IMR-90 (cell line): ENCODE results near the gene GNAT1. TPM values are rescaled to one million over a fixed set of nuclear protein-coding genes. Genes with fewer than 3 reads are reported as not detected.

Experiments
- ATAC-seq: fragments of 200-7000 bp; cut with Tn5 transposase; 2 replicates; pipeline ENCODE4 v1.9.1; 2020; ENCODE audit warnings: low read depth, mild to moderate bottlenecking, moderate library complexity
- BruUV-seq: library from RNA; stranded (reverse); fragments of 400-500 nt; replicated peaks from 2 replicates; lab custom pipeline; 2021; lab: Mats Ljungman, UMichigan
- CTCF ChIA-PET: fragments of 300-600 bp; formaldehyde crosslinking; extraction: SDS; loops from one replicate; lab custom pipeline; 2021; ENCODE audit warnings: antibody characterized with exemption; lab: Yijun Ruan, JAX
- POLR2A ChIA-PET: fragments of 300-600 bp; sonication (Branson Sonifier 250); formaldehyde crosslinking; loops from one replicate; lab custom pipeline; 2022; ENCODE audit warnings: antibody characterized with exemption; ENCODE audit not compliant: unreplicated experiment; lab: Charles Lee
- DNase-seq: peaks from one replicate; pipeline ENCODE4 v3.0.0; 2013
- H2AFZ ChIP-seq: replicated peaks from 2 replicates; pipeline ENCODE3; 2013; ENCODE audit warnings: low read length, mild to moderate bottlenecking; ENCODE audit not compliant: poor library complexity
- H2AK5ac ChIP-seq: 2 replicates; pipeline ENCODE4 v1.6.1; 2013; ENCODE audit warnings: low read depth, low read length, inconsistent platforms
- H2AK9ac ChIP-seq: replicated peaks from 2 replicates; pipeline ENCODE3; 2013; ENCODE audit warnings: mild to moderate bottlenecking, low read depth, low read length, moderate library complexity; ENCODE audit not compliant: poor library complexity
- H2BK120ac ChIP-seq: 2 replicates; pipeline ENCODE4 v1.6.1; 2013; ENCODE audit warnings: low read depth, low read length, inconsistent platforms
- H2BK15ac ChIP-seq: 3 replicates; pipeline ENCODE4 v1.6.1; 2013; ENCODE audit warnings: low read depth, low read length, inconsistent platforms
- H2BK20ac ChIP-seq: 2 replicates; pipeline ENCODE4 v1.6.1; 2013; ENCODE audit warnings: low read depth, mild to moderate bottlenecking, inconsistent platforms, low read length, moderate library complexity
- H2BK5ac ChIP-seq: 2 replicates; pipeline ENCODE4 v1.6.1; 2013; ENCODE audit warnings: mild to moderate bottlenecking, low read depth, low read length, inconsistent platforms; ENCODE audit not compliant: poor library complexity, severe bottlenecking
- H3K14ac ChIP-seq: replicated peaks from 2 replicates; pipeline ENCODE4 v1.6.1; 2013; ENCODE audit warnings: low read depth, low read length, inconsistent platforms
- H3K18ac ChIP-seq: 2 replicates; pipeline ENCODE4 v1.6.1; 2013; ENCODE audit warnings: low read depth, low read length, control low read depth
- H3K23ac ChIP-seq: 2 replicates; pipeline ENCODE4 v1.6.1; 2013; ENCODE audit warnings: low read depth, low read length, inconsistent platforms
- H3K27ac ChIP-seq: 2 replicates; pipeline ENCODE4 v1.5.1; 2013; ENCODE audit warnings: mild to moderate bottlenecking, control low read depth, low read length; ENCODE audit not compliant: insufficient read depth
- H3K27me3 ChIP-seq: 2 replicates; pipeline ENCODE4 v1.6.1; 2013; ENCODE audit warnings: low read length; ENCODE audit not compliant: control insufficient read depth, insufficient read depth
- H3K36me3 ChIP-seq: 2 replicates; pipeline ENCODE4 v1.6.1; 2013; ENCODE audit warnings: low read length, mixed read lengths; ENCODE audit not compliant: control insufficient read depth, insufficient read depth
- H3K4ac ChIP-seq: 2 replicates; pipeline ENCODE4 v1.6.1; 2013; ENCODE audit warnings: low read depth, low read length, inconsistent platforms
- H3K4me1 ChIP-seq: 2 replicates; pipeline ENCODE4 v1.6.1; 2013; ENCODE audit warnings: low read length, mixed read lengths; ENCODE audit not compliant: control insufficient read depth, insufficient read depth
- H3K4me2 ChIP-seq: 2 replicates; pipeline ENCODE4 v1.6.1; 2013; ENCODE audit warnings: low read depth, mild to moderate bottlenecking, control low read depth, low read length, moderate library complexity
- H3K4me3 ChIP-seq: 2 replicates; pipeline ENCODE4 v1.5.1; 2013; ENCODE audit warnings: low read depth, mild to moderate bottlenecking, control low read depth, low read length, moderate library complexity; ENCODE audit not compliant: insufficient read depth
- H3K56ac ChIP-seq: 2 replicates; pipeline ENCODE4 v1.6.1; 2013; ENCODE audit warnings: low read length, inconsistent platforms; ENCODE audit not compliant: insufficient read depth; ENCODE audit errors: extremely low read depth
- H3K79me1 ChIP-seq, 2 experiments: 2 replicates each; pipeline ENCODE4 v1.6.1; 2013; ENCODE audit warnings: low read length in 2 of 2, inconsistent platforms in 1 of 2, low read depth in 1 of 2
- H3K9ac ChIP-seq: 2 replicates; pipeline ENCODE4 v1.6.1; 2013; ENCODE audit warnings: low read depth, low read length, control low read depth
- H3K9me1 ChIP-seq: 2 replicates; pipeline ENCODE4 v1.6.1; 2013; ENCODE audit warnings: low read length, inconsistent platforms; ENCODE audit not compliant: insufficient read depth
- H3K9me3 ChIP-seq: 2 replicates; pipeline ENCODE4 v1.6.1; 2013; ENCODE audit warnings: low read length; ENCODE audit not compliant: control insufficient read depth, insufficient read depth
- H4K20me1 ChIP-seq: 2 replicates; pipeline ENCODE4 v1.6.1; 2013; ENCODE audit warnings: low read length, inconsistent platforms; ENCODE audit not compliant: insufficient read depth
- H4K5ac ChIP-seq: 2 replicates; pipeline ENCODE4 v1.6.1; 2013; ENCODE audit warnings: mild to moderate bottlenecking, low read depth, low read length, control low read depth
- H4K8ac ChIP-seq, 2 experiments: 2 replicates each; pipeline ENCODE4 v1.6.1; 2013; ENCODE audit warnings: low read depth in 2 of 2, low read length in 2 of 2, control low read depth in 1 of 2, inconsistent platforms in 1 of 2
- H4K91ac ChIP-seq: 2 replicates; pipeline ENCODE4 v1.6.1; 2013; ENCODE audit warnings: low read depth, low read length, inconsistent platforms; ENCODE audit not compliant: insufficient read depth
- BHLHE40 ChIP-seq: fragments of 150-350 bp; IDR thresholded peaks from 2 replicates; pipeline ENCODE4 v1.6.1; 2016; ENCODE audit warnings: mild to moderate bottlenecking, low read depth, low read length
- CEBPB ChIP-seq: IDR thresholded peaks from 2 replicates; pipeline ENCODE4 v1.6.1; 2012; ENCODE audit warnings: low read depth, low read length, improper control_type of control experiment
- FOS ChIP-seq: fragments of 150-350 bp; IDR thresholded peaks from 2 replicates; pipeline ENCODE4 v1.6.1; 2016; ENCODE audit warnings: low read depth, low read length
- MAZ ChIP-seq: IDR thresholded peaks from 2 replicates; pipeline ENCODE4 v1.6.1; 2012; ENCODE audit warnings: low read depth, mild to moderate bottlenecking, low read length, improper control_type of control experiment, moderate library complexity, borderline replicate concordance
- MXI1 ChIP-seq: IDR thresholded peaks from 2 replicates; pipeline ENCODE4 v1.6.1; 2012; ENCODE audit warnings: low read depth, mild to moderate bottlenecking, low read length, moderate library complexity, borderline replicate concordance
- NFE2L2 ChIP-seq: fragments of 150-350 bp; IDR thresholded peaks from 2 replicates; pipeline ENCODE4 v1.6.1; 2016; ENCODE audit warnings: low read depth, mild to moderate bottlenecking, low read length
- POLR2A ChIP-seq: IDR thresholded peaks from 2 replicates; pipeline ENCODE4 v1.6.1; 2012; ENCODE audit warnings: mild to moderate bottlenecking, low read depth, low read length
- RAD21 ChIP-seq: IDR thresholded peaks from 2 replicates; pipeline ENCODE4 v1.6.1; 2012; ENCODE audit warnings: low read length, improper control_type of control experiment
- RCOR1 ChIP-seq: IDR thresholded peaks from 2 replicates; pipeline ENCODE4 v1.6.1; 2012; ENCODE audit warnings: mild to moderate bottlenecking, low read length, improper control_type of control experiment; ENCODE audit not compliant: insufficient replicate concordance
- RFX5 ChIP-seq: IDR thresholded peaks from 2 replicates; pipeline ENCODE4 v1.8.0; 2012; ENCODE audit warnings: low read depth, mild to moderate bottlenecking, low read length, moderate library complexity
- SMC3 ChIP-seq: fragments of 150-350 bp; IDR thresholded peaks from 2 replicates; pipeline ENCODE4 v1.6.1; 2016; ENCODE audit warnings: low read depth, mild to moderate bottlenecking, antibody characterized with exemption, low read length, moderate library complexity
- WGBS, 2 experiments: methylation state at CpG; one replicate each; pipeline versions ENCODE4 v1.1.5 to v1.1.7; 2013; ENCODE audit warnings: missing lambda C conversion rate in 2 of 2; ENCODE audit not compliant: insufficient read length in 1 of 2; ENCODE audit errors: extremely low coverage in 2 of 2; 5-methylcytosine and 5-hydroxymethylcytosine counted together
- dilution Hi-C: fragments of 300-500 bp; cut with HindIII; formaldehyde crosslinking; loops from one replicate; pipeline ENCODE4 v1.14.3; 2018; ENCODE audit warnings: low sequenced_read_pairs; ENCODE audit not compliant: unreplicated experiment
- in situ Hi-C: fragments of 300-500 bp; cut with MboI; formaldehyde crosslinking; loops from 3 replicates; pipeline ENCODE4 v1.14.3; 2019; ENCODE audit warnings: low sequenced_read_pairs, inconsistent platforms, mixed read lengths
- intact Hi-C: fragments of 100-400 bp; cut with micrococcal nuclease; formaldehyde crosslinking; loops from 2 replicates; pipeline ENCODE4 v1.10.0; 2022
- polyA plus RNA-seq, 3 experiments: library from polyadenylated mRNA; depleted of rRNA; stranded (reverse); fragments of >200 nt; gene quantifications; 2 replicates each; pipeline ENCODE4 v1.2.3, GENCODE V29; 2012; ENCODE audit warnings: low replicate concordance in 1 of 3
- total RNA-seq: library from RNA; depleted of rRNA; stranded (reverse); fragments of >200 nt; gene quantifications from 2 replicates; pipeline ENCODE4 v1.2.3, GENCODE V29; 2012
- TF ChIP-seq, protein P1 (sequence below): fragments of 150-350 bp; IDR thresholded peaks from 2 replicates; pipeline ENCODE4 v1.6.1; 2017; ENCODE audit warnings: mild to moderate bottlenecking, antibody characterized with exemption, low read length, low read depth
- TF ChIP-seq, protein P2 (sequence below): fragments of 150-350 bp; IDR thresholded peaks from 2 replicates; pipeline ENCODE4 v1.6.1; 2016; ENCODE audit warnings: low read depth, mild to moderate bottlenecking, low read length, moderate library complexity, borderline replicate concordance
- TF ChIP-seq, protein P3 (sequence below): conservative IDR thresholded peaks from 2 replicates; pipeline ENCODE4 v1.5.1; 2012; ENCODE audit warnings: mild to moderate bottlenecking, low read depth, low read length, improper control_type of control experiment

The GNAT1 gene
- total and polyA plus RNA-seq, 2 of the 4 experiments (the other 2 are of a cell fraction): not detected

DNA sequence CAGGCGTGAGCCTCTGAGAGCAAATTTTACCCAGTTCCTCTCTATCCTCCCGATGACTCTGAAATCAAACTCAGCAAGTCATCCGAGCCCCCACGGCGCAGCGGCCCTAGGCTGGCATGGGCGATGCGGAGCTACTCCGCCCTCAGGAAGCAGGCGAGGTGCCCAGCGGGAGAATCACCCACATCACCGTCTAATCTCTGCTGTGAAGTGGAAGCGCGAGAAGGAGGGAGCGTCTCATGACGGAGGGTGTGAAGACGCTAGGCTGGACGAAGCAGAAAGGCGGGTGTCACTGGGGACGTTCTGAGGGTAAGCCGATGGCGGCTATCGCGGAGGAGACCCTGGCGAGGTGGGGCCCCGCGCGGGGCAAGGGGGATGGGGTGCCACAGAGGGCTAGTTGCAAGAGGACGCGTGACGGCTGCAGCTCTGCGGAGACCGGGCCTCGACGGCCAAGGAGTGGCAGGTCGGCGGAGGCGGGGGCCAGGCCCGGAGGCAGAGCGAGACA is 35.5 kb downstream of the GNAT1 start:
- peak overlapping the region; percentile 27 for H4K5ac ChIP-seq
- ChIA-PET CTCF (interaction anchor here (0.5 to 2.7 kb wide), 12 partner anchors 8 to 53 kb away, joined by 3 to 22 read pairs (median 5); no protein-coding TSS in a partner anchor), POLR2A (no interaction called here)
- H2AK5ac ChIP-seq: peak overlapping the region; percentile 71; the same call in 1 of the 2 replicates
- no peaks in the 10 kb centered on the region for H4K20me1 ChIP-seq
- peaks cover 0 to 10% of the 10 kb centered on the region in 2 experiments; a peak in 2 of 4 replicates for H3K79me1 ChIP-seq
- dilution Hi-C loops (no loop called here), intact Hi-C loops (loop anchor here (1.0 to 5.0 kb wide), 7 partner anchors 19 to 315 kb away; no protein-coding TSS in a partner anchor), in situ Hi-C loops (loop anchor here (5.0 kb wide), 2 partner anchors 35 to 45 kb away; partner anchors contain the start of gene GNAT1)
- H4K91ac ChIP-seq: peak overlapping the region; percentile 62; the same call in 1 of the 2 replicates
- H3K36me3 ChIP-seq: no peaks in the 10 kb centered on the region
- H3K4me1 ChIP-seq: peaks cover 7% of the 10 kb centered on the region
- WGBS, 2 experiments: 1% methylated on average over 22 of the region's 40 CpGs; no CpG with 5 or more reads in 1 of the 2 experiments
- peak overlapping the region; percentile 70 for H3K4ac ChIP-seq
- no peaks in the 10 kb centered on the region for H3K9me3 ChIP-seq
- H3K9ac ChIP-seq: peak overlapping the region; percentile 58
- no peak overlapping the region for H2BK15ac ChIP-seq
- H4K8ac ChIP-seq: peak overlapping the region; percentile 85 to 98
- no peak overlapping the region for H3K18ac ChIP-seq
- BruUV-seq: no TSS peak
- H3K23ac ChIP-seq: peak overlapping the region; percentile 53; the same call in 1 of the 2 replicates
- H3K14ac ChIP-seq: no peak overlapping the region; the same call in 1 of the 2 replicates
- H3K9me1 ChIP-seq: peaks cover 9% of the 10 kb centered on the region; the same call in 1 of the 2 replicates
- ATAC-seq (peak; percentile 32), DNase-seq (no peak)
- peak overlapping the region; percentile 89 for H2AK9ac ChIP-seq
- peak overlapping the region; percentile 89 for H2AFZ ChIP-seq
- H3K4me3 ChIP-seq: peak overlapping the region; percentile 42
- H3K27ac ChIP-seq: peak overlapping the region; percentile 54
- H2BK5ac ChIP-seq: no peak overlapping the region
- H3K4me2 ChIP-seq: peak overlapping the region; percentile 63
- H2BK120ac ChIP-seq: peak overlapping the region; percentile 24; the same call in 1 of the 2 replicates
- no peak for TF ChIP-seq BHLHE40
- TF ChIP-seq RFX5: no peak
- TF ChIP-seq FOS: no peak
- TF ChIP-seq MXI1: no peak
- TF ChIP-seq POLR2A: no peak; the same call in 1 of the 2 replicates
- TF ChIP-seq SMC3: no peak
- TF ChIP-seq, protein P1, sequence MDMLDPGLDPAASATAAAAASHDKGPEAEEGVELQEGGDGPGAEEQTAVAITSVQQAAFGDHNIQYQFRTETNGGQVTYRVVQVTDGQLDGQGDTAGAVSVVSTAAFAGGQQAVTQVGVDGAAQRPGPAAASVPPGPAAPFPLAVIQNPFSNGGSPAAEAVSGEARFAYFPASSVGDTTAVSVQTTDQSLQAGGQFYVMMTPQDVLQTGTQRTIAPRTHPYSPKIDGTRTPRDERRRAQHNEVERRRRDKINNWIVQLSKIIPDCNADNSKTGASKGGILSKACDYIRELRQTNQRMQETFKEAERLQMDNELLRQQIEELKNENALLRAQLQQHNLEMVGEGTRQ: no peak
- TF ChIP-seq, protein P2, sequence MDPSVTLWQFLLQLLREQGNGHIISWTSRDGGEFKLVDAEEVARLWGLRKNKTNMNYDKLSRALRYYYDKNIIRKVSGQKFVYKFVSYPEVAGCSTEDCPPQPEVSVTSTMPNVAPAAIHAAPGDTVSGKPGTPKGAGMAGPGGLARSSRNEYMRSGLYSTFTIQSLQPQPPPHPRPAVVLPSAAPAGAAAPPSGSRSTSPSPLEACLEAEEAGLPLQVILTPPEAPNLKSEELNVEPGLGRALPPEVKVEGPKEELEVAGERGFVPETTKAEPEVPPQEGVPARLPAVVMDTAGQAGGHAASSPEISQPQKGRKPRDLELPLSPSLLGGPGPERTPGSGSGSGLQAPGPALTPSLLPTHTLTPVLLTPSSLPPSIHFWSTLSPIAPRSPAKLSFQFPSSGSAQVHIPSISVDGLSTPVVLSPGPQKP: no peak
- no peak for TF ChIP-seq RAD21
- TF ChIP-seq RCOR1: no peak
- no peak for TF ChIP-seq CEBPB
- TF ChIP-seq NFE2L2: no peak
- no peak for TF ChIP-seq MAZ
- TF ChIP-seq, protein P3, sequence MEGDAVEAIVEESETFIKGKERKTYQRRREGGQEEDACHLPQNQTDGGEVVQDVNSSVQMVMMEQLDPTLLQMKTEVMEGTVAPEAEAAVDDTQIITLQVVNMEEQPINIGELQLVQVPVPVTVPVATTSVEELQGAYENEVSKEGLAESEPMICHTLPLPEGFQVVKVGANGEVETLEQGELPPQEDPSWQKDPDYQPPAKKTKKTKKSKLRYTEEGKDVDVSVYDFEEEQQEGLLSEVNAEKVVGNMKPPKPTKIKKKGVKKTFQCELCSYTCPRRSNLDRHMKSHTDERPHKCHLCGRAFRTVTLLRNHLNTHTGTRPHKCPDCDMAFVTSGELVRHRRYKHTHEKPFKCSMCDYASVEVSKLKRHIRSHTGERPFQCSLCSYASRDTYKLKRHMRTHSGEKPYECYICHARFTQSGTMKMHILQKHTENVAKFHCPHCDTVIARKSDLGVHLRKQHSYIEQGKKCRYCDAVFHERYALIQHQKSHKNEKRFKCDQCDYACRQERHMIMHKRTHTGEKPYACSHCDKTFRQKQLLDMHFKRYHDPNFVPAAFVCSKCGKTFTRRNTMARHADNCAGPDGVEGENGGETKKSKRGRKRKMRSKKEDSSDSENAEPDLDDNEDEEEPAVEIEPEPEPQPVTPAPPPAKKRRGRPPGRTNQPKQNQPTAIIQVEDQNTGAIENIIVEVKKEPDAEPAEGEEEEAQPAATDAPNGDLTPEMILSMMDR: no peak
- peaks cover 3% of the 10 kb centered on the region; the same call in 1 of the 2 replicates for H3K27me3 ChIP-seq
- H3K56ac ChIP-seq: peak overlapping the region; percentile 26; the same call in 1 of the 2 replicates
- no peak overlapping the region for H2BK20ac ChIP-seq
